Measurements from ENCODE around the gene CNTNAP5.

CNTNAP5 gene

DNA sequence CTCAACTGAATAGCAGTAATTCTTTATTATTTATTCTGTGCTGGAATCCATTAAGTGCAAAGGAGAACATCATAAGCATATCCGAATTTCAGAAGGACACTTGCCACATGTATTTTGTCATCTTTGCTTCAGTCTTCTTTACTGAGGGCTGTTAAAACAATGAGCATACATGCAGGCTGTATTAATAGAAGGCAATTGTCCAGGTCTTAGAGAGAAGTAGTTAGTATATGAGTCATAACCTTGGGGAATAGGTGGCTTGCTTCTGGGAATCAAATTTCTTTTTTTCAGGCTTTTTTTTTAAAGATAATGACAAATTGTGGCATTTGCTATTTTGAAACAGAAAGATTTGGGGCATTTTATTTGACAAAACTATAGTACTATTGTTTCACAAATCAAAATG lies 773.5 kb downstream of the CNTNAP5 start:
- Mint-ChIP-seq H3K4me1 (ENCODE audit: low read depth) (no peaks in the 10 kb centered on the region), H3K27ac (no peak overlapping the region), H3K27me3 (no peaks in the 10 kb centered on the region), H3K4me3 (no peak overlapping the region), H3K9me3 (no peaks in the 10 kb centered on the region), H3K36me3 (ENCODE audit: low read depth) (no peaks in the 10 kb centered on the region)

DNA sequence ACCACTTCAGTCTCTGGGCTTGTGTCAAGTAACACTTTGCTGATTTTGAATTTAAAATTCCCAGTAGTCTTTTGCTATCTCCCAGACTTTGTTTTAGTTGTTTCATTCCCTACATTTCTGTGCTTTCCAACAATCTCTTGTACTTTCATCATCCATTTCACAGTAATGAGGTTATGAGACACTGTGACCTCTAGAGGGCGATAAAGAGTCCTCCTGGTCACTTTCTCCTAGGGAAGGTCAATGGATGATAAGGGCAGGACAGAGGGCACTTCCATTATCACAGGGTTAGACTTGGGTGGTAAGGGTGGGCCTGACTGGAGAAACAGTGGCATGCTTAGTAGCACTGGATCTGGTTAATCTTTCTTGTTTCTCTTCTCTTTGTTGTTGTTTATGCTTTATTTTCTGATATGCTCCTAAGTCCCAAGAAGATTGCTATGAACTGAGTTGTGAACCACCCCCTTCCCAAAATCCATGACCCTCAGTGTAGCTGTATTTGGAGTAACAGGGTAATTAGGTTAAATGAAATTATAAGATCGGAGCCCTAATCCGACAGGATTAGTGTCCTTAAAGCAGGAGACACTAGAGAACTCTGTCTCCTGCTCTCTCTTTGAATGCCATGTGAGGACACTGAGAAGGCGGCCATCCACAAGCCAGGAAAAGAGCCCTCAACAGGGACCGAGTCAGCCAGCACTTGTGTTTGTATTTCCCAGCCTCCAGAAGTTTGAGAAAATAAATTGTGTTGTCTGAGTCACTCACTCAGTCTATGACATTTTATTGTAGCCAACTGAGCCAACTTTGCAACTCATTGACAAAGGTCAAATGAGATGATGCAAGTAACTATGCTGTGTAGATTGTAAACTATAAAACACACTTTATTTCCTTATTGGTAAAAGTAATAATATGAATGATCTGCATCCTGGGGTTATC lies 779.2 kb downstream of the CNTNAP5 start:
- H3K4me3 Mint-ChIP-seq = no peak overlapping the region
- H3K27me3 Mint-ChIP-seq = no peaks in the 10 kb centered on the region
- H3K36me3 Mint-ChIP-seq (ENCODE audit: low read depth) = no peaks in the 10 kb centered on the region
- no peaks in the 10 kb centered on the region for H3K4me1 Mint-ChIP-seq (ENCODE audit: low read depth)
- H3K27ac Mint-ChIP-seq = no peak overlapping the region
- H3K9me3 Mint-ChIP-seq = peaks cover 5% of the 10 kb centered on the region

GRCh38 chr2:124805060-124805459 lies 780.0 kb downstream of the CNTNAP5 start:
- Mint-ChIP-seq H3K36me3 (ENCODE audit: low read depth) (no peaks in the 10 kb centered on the region), H3K9me3 (peaks cover 6% of the 10 kb centered on the region), H3K27me3 (no peaks in the 10 kb centered on the region), H3K27ac (no peak overlapping the region), H3K4me1 (ENCODE audit: low read depth) (no peaks in the 10 kb centered on the region), H3K4me3 (no peak overlapping the region)

- no peak overlapping the region for H3K27ac Mint-ChIP-seq
- no peaks in the 10 kb centered on the region for H3K36me3 Mint-ChIP-seq (ENCODE audit: low read depth)
- no peaks in the 10 kb centered on the region for H3K4me1 Mint-ChIP-seq (ENCODE audit: low read depth)
- no peaks in the 10 kb centered on the region for H3K27me3 Mint-ChIP-seq
- peaks cover 17% of the 10 kb centered on the region for H3K9me3 Mint-ChIP-seq
- H3K4me3 Mint-ChIP-seq = no peak overlapping the region
These were observed 785.0 kb downstream of the CNTNAP5 start for GRCh38 chr2:124810132-124810531.

DNA sequence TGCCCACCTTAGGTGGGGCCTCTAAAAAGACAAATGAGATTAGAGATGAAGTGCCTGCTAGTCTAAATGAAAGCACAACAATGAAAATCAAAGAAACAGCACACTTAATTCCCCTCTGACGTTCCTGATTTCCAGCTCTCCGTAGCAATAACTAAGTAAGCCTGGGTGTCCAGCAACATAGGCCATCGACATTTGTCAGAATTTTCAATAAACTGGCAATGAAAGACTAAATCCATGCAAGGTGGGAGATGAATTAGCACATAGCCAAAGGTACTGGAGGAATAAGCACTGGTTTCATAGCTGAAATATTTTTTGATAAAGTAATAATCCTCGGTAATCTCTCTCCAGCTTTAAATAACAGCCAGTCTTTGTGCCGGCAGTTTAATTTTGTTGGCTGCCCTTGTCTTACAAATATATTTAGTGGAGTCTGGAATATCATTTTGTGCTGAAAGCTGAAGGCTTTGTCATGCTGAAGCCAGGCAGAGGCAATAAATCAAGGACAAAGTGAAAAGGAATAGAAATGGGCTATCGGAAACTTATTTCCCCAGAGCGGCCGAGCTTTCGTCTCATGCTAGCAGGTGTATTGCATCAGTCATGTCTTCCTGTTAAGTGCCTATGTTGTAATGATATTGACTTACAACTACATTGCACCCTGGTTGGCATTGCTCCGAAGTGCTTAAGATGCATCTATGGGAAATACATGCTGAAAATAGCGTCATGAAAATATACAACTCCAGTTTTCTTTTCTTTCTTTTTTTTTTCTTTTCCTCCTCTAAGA lies 790.1 kb downstream of the CNTNAP5 start:
- H3K27me3 Mint-ChIP-seq = no peaks in the 10 kb centered on the region
- H3K27ac Mint-ChIP-seq = no peak overlapping the region
- no peaks in the 10 kb centered on the region for H3K36me3 Mint-ChIP-seq (ENCODE audit: low read depth)
- H3K9me3 Mint-ChIP-seq = peaks cover 12% of the 10 kb centered on the region
- H3K4me3 Mint-ChIP-seq = no peak overlapping the region
- H3K4me1 Mint-ChIP-seq (ENCODE audit: low read depth) = no peaks in the 10 kb centered on the region

DNA sequence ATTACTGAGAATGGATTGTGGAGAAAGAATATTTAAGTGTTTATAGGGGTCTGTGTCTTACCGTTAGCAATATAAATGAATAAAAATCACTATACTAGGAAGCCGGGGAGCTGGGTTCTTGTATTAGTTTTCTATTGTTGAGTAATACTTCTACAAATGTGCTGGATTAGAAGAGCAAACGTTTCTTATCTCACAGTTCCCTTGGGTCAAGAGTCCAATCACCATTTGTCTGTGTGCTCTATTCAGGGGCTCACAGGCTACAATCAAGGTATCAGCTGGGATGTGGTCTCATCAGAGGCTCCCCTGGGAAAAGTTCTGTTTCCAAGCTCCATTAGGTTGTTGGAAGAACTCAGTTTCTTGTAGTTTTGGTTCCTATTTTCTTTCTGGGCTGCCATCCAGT lies 790.9 kb downstream of the CNTNAP5 start:
- Mint-ChIP-seq H3K4me1 (ENCODE audit: low read depth) (no peaks in the 10 kb centered on the region), H3K36me3 (ENCODE audit: low read depth) (no peaks in the 10 kb centered on the region), H3K4me3 (no peak overlapping the region), H3K27ac (no peak overlapping the region), H3K27me3 (no peaks in the 10 kb centered on the region), H3K9me3 (peaks cover 14% of the 10 kb centered on the region)

DNA sequence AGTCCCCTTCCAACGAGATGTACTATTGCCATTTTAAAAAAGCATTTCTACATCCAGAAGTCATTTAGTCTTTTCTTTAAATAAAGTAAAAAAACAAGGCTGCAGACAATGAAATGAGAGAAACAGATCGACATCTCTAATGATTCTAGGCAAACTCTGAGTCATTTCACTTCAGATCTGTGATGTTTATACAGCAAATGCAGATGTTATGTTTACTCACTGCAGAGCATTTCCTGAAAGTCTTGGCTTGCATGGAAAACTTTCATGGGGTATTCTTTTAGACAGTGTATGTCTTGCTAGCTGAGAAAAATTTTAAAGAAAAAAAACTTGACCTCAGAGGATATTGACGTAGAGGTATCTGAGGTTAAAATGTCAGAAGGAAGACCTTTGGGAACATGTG lies 797.4 kb downstream of the CNTNAP5 start:
- Mint-ChIP-seq H3K9me3 (peaks cover 8% of the 10 kb centered on the region), H3K4me1 (ENCODE audit: low read depth) (no peaks in the 10 kb centered on the region), H3K36me3 (ENCODE audit: low read depth) (no peaks in the 10 kb centered on the region), H3K27ac (no peak overlapping the region), H3K27me3 (no peaks in the 10 kb centered on the region), H3K4me3 (no peak overlapping the region)

DNA sequence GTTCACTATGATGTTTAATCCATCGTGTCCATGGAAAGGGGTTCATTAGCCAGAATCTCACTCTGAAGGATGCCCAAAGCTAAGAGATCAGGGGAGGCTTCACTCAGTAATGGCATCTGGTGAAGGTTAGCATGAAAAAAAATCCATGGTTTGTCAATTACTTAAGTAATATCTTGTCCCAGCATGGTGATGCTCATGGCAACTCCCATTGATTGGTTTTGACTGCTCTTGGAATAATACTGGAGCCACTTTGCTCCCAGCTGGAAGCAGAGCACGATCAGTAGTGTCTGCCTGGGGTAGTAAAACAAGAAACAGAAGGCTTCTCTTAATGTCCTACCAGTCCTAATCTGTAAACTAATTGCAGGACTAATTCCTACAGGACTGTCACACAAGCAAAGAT lies 799.4 kb downstream of the CNTNAP5 start:
- H3K27ac Mint-ChIP-seq = no peak overlapping the region
- no peaks in the 10 kb centered on the region for H3K36me3 Mint-ChIP-seq (ENCODE audit: low read depth)
- no peaks in the 10 kb centered on the region for H3K27me3 Mint-ChIP-seq
- no peaks in the 10 kb centered on the region for H3K4me1 Mint-ChIP-seq (ENCODE audit: low read depth)
- peaks cover 11% of the 10 kb centered on the region for H3K9me3 Mint-ChIP-seq
- H3K4me3 Mint-ChIP-seq = no peak overlapping the region

- Mint-ChIP-seq H3K27ac (no peak overlapping the region), H3K4me1 (ENCODE audit: low read depth) (no peaks in the 10 kb centered on the region), H3K36me3 (ENCODE audit: low read depth) (no peaks in the 10 kb centered on the region), H3K9me3 (peaks cover 12% of the 10 kb centered on the region), H3K4me3 (no peak overlapping the region), H3K27me3 (no peaks in the 10 kb centered on the region)
These were observed 807.4 kb downstream of the CNTNAP5 start for GRCh38 chr2:124832521-124832920.

DNA sequence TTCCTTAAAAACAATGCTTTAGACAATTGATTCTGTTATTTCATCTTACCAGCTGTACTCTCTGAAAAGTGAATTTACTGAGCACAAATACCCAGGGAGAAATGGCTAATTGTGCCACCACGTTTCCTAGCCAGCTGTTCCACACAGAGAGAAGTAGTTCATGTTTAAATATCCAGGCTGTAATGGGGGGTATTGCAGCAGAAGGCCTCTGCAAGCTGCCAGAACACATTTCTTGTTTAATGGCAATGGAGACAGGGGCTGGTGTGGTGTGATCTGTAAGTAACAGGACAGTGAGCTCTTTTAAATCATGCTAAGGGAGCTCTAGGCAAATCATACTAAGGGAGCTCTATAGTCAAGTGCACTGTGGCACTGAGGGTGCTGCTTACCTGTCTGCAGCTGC lies 809.2 kb downstream of the CNTNAP5 start:
- Mint-ChIP-seq H3K36me3 (ENCODE audit: low read depth) (no peaks in the 10 kb centered on the region), H3K27ac (no peak overlapping the region), H3K4me3 (no peak overlapping the region), H3K4me1 (ENCODE audit: low read depth) (no peaks in the 10 kb centered on the region), H3K27me3 (no peaks in the 10 kb centered on the region), H3K9me3 (peaks cover 8% of the 10 kb centered on the region)

- Mint-ChIP-seq H3K27ac (no peak overlapping the region), H3K4me3 (no peak overlapping the region), H3K36me3 (ENCODE audit: low read depth) (no peaks in the 10 kb centered on the region), H3K27me3 (no peaks in the 10 kb centered on the region), H3K4me1 (ENCODE audit: low read depth) (no peaks in the 10 kb centered on the region), H3K9me3 (peaks cover 12% of the 10 kb centered on the region)
These were observed 810.2 kb downstream of the CNTNAP5 start for GRCh38 chr2:124835331-124835730.

DNA sequence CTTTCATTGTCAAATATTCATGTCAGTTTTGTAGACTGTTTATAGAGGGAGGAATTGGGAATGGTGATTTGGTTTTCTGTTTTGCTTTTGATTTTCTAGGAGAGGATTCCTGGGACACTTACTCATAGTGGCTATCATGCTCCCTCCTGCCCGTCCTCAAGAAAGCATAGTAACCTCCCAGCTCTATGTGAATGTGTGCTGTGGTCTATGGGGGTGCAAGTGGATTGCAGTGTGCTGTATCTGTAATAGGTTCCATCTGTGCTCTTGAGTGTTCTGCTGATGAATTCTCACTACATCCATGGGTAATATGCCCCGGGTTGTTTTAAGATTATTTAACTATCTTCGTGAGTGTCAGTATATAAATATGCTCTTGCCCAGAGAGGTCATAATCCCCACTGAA lies 811.3 kb downstream of the CNTNAP5 start:
- no peaks in the 10 kb centered on the region for H3K27me3 Mint-ChIP-seq
- H3K4me1 Mint-ChIP-seq (ENCODE audit: low read depth) = no peaks in the 10 kb centered on the region
- peaks cover 9% of the 10 kb centered on the region for H3K9me3 Mint-ChIP-seq
- no peak overlapping the region for H3K27ac Mint-ChIP-seq
- no peaks in the 10 kb centered on the region for H3K36me3 Mint-ChIP-seq (ENCODE audit: low read depth)
- no peak overlapping the region for H3K4me3 Mint-ChIP-seq

GRCh38 chr2:124837496-124837895 lies 812.4 kb downstream of the CNTNAP5 start:
- no peaks in the 10 kb centered on the region for H3K36me3 Mint-ChIP-seq (ENCODE audit: low read depth)
- H3K27me3 Mint-ChIP-seq = no peaks in the 10 kb centered on the region
- H3K27ac Mint-ChIP-seq = no peak overlapping the region
- H3K9me3 Mint-ChIP-seq = peaks cover 11% of the 10 kb centered on the region
- H3K4me1 Mint-ChIP-seq (ENCODE audit: low read depth) = no peaks in the 10 kb centered on the region
- H3K4me3 Mint-ChIP-seq = no peak overlapping the region

- Mint-ChIP-seq H3K4me1 (ENCODE audit: low read depth) (no peaks in the 10 kb centered on the region), H3K9me3 (peaks cover 11% of the 10 kb centered on the region), H3K27me3 (no peaks in the 10 kb centered on the region), H3K4me3 (no peak overlapping the region), H3K27ac (no peak overlapping the region), H3K36me3 (ENCODE audit: low read depth) (no peaks in the 10 kb centered on the region)
These were observed 813.3 kb downstream of the CNTNAP5 start for GRCh38 chr2:124838406-124838805.

DNA sequence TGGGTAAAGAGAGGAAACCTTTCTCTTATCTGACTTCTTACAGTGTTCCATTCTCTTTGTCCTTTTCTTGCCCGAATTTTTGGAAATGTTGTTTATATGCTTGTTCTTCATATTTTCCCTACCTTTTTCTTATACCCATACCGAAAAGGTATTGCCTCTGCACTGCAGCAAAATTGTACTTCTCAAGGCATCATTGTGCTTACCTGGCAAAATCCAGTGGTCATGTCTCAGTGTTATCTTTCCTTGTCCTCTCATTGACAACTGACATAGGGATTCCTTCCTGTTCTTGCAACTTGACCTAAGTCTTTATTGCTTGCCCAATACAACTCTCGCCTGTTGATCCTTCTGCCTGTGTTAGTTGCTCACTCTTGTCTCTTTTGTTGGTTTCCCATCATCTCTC lies 842.2 kb downstream of the CNTNAP5 start:
- Mint-ChIP-seq H3K27me3 (no peaks in the 10 kb centered on the region), H3K9me3 (peaks cover 2% of the 10 kb centered on the region), H3K27ac (no peak overlapping the region), H3K36me3 (ENCODE audit: low read depth) (no peaks in the 10 kb centered on the region), H3K4me3 (no peak overlapping the region), H3K4me1 (ENCODE audit: low read depth) (no peaks in the 10 kb centered on the region)
